T-helper 9 cell (primary cell): ENCODE results near the gene HSH2D.

Source experiments
- DNase-seq: peaks from one replicate; pipeline ENCODE4 v3.0.0-alpha.2; 2020

HSH2D gene

DNA sequence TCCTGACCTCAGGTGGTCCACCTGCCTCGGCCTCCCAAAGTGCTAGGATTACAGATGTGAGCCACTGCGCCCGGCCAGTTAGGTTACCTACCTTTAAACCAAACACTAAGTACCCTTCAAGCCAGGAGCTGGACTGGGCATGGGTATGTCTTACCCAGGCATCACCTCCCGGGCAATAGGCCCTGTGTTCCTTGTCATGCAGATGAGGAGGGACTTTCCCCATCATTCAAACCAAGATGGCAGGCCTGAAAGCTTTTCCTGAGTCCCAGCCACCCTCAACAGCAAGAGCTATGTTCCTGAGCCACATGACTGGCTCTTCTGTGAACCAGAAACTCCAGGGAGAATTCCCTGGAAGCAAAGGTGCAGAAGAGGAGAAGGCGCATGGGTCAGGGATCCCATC lies 22.3 kb upstream of the HSH2D start:
- no peak for DNase-seq

DNA sequence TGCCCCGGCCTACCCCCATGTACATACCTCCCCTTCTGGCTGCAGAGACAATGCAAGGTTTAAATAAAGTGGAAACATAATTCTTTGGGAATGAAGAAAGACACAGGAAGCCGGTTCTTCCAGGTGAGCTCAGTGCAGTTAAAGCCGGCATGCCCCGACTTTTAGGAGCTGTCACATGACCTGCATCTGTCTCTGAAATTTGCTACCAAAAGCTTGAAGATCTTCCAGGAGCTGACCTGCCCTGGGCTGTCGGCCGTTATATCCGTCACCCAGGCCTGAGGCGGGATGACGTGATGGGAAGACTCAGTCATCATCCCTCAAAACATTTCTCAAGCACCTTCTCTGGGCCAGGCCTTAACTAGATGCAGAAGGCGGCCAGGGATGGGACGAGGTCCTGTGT lies 21.5 kb upstream of the HSH2D start:
- DNase-seq = no peak

DNA sequence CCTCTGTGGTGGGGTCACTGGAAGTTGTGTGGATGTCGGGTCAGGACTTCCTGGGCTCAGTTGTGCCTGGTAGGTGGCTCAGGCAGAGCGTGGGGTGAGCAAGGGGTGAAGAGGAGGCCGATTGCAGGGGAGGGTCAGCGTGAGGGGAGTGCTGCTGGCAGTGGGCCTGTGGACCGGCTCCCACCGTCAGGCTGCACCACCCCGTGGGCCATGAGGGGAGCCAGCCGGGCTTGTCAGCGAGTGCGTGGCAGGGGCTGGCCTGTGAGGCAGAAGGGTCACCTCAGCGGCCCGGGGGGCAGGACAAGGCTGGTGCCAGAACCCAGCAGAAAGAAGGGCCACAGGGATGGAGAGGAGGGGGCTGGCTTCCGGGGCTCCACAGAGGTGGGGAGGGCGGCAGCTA lies 18.5 kb upstream of the HSH2D start:
- DNase-seq = no peak

DNA sequence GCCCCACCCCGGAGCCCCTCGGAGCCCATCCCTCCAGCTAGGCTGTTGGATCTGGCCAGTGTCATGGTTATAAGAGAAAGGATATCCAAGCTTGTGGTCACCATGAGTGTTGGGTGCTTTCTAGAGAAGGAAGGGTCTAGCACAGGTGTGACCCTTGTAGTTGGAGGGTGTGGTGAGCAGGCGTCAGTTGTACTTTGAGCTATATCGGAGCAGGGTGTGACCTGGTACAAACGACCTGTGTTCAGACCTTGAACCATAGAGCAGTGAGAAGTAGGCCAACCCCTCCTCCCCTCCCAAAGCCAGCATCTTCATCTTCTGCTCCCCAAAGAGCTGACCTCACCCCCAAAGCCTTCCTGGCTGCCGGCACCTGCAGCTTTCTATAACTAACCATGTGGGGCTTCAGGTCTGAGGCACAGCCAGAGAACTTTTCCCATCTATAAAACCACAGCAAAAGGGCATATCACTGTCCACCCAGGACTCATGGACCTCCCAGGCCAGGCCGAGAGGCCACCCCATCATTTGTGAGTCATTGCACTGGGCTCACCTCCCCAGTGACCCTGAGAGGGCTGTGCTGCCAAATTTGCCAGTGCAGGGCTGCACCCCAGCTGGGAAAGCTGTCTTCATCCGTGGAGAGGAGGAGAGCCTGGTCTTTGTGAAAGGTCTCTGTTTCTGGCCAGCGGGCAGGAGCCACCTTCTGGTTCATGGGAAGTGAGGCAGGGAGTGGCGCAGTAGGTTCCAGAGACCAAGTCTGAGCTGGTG lies 17.6 kb upstream of the HSH2D start:
- DNase-seq = no peak

DNA sequence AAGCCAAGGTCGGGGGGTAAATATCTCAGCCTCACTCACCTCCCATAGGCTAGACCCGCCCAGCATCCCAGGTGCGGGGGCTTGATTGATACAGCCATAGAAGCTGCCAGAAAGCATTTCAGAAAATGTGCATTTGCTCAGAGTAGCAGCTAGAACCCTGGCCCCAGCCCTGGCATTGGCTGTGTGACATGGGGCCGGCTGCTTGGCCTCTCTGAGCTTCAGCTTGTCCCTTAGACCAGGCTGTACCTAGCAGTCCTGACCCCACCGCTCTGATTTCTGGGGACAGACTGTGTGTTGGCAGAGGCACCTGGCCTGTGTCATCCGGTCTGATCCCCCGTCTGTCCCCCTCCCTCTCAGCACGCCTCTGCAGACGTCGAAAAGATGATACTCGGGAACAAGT lies 16.4 kb upstream of the HSH2D start:
- no peak for DNase-seq

DNA sequence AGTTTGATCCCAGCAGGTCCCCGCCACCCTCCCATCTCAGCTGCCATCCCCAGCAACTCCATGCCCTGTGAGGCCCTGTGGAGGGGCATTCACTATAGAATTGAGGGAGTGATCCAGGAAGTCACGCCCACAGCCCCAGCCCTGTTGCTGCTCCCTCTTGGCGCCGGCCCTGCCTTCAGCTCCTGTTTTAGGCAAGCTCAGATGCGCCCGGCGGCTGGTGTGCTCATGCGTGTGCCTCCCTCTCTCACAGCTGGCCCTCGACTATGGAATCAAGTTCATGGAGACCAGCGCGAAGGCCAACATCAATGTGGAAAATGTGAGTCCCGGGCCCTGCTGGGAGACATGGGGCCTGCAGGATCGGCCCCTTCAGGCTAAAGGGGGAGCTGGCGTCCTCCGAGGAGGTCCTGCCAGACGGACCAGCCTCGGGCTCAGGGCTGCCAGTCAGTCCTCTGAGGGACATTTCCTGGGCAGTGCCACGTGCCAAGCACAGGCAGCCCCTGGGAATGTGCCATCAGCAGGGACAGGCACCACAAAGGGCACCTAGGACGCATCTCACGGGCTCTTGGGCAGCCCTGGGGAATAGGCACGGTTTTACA lies 15.6 kb upstream of the HSH2D start:
- no peak for DNase-seq

DNA sequence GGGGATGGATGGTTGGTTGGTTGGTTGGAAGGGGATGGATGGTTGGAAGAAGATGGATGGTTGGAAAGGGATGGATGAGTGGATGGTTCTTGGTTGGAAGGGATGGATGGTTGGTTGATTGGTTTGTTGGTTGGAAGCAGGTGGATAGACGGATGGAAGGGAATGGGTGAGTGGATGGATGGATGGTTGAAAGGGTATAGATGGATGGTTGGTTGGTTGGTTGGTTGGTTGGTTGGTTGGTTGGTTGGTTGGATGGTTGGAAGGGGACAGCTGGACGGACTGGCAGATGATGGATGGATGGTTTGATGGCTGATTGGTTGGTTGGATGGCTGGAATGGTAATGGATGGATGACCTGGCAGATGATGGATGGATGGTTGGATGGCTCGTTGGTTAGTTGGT lies 11.8 kb upstream of the HSH2D start:
- DNase-seq = no peak

DNA sequence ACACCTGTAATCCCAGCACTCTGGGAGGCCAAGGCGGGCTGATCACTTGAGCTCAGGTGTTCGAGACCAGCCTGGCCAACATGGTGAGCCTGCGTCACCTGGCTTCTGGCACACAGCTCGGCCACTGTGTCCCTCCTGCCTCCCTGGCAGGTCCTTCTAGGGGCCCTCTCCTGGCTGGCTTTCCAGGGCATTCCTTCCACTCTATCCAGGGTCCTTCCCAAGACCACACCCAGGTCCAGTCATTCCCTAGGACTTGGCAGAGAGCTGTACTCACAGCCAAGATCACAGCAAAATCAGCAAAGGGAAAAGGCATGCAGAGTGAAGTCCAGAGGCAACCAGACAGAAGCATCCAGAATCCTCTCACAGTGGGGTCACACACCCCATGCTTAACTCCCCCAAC lies 9.7 kb upstream of the HSH2D start:
- DNase-seq = no peak

DNA sequence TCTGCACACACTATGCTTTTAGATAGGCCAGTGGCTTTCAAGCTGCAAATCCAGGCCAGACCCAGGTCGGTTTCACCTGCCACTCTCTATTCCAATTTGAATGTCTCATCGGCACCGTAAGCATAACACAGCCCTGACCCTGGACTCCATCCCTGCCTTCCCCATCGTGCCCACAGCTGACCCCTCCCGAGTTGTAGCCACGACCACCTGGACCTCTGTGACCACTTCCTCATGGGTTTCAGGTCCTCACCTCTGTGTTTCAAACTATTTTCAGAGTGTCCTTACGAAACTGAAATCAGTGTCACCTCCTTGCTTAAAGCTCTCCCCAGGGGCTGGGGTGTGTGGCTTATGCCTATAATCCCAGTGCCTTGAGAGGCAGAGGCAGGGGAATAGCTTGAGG lies 9.0 kb upstream of the HSH2D start:
- no peak for DNase-seq

DNA sequence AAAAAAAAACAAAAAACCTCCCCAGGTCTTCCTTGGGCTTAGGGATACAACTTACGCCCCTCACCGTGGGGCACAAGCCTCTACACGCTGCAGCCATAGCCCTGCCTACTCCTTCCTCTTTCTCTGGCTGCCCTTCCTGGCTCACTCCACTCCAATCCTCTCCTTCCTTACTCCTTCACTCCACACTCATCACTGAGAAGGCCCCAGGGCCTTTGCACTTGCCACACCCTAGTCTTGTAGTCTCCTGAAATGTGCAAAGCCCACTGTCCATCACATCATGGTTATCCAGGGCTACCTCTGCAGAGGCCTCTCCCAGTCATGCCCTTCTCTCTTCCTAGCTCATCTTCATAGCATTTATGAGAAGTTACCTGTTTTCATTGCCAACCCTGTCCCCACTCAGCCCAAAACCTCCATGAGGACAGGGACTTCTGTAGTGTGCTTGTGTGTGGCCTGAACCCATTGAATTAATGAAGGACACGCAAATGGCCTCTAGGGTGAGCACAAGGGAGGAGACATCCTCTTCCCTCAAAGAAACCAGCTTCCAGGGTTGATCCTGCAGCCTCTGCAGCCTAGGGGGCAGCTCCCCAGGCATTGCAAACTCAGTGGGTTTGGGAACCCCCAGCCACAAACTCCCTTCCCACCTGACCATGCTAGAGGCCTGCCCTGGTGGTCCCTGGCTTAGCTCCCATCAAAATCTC lies 7.9 kb upstream of the HSH2D start:
- DNase-seq = no peak

DNA sequence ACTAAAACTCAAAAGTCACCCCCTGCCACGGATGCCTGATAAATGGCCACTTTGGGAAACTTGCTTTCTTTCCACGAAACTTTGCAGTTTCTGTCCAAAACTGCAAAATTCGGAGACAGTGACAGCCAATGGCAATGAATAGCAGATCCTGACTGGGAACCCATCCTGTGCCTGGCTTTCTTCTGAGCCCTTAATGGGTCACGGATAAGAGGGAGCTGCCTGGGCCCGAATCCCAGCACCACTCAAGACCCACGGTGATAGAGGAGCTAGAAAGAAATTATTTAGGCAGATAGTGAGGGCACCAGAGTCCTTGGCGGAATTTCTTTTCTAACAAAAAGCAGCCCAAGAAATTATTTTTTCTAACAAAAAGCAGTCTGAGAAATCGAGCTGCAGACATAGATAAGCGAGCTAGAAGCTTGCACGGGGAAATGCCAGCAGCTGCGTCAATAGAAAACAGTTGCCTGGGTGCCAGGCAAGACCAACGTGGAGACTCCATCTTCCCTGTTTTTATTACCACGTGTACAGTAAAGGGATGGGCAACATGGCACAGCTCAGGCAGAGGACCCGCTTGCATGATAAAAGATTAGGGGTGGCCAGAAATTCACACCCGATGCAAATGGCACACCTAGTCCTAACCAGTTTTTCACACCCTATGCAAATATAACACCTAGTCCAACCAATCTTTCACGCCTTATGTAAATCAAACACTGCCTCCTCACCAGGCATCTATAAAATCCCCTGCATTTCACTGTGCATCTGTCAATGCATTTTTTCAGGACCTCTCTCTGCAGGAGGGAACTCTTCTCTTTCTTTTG lies 7.1 kb upstream of the HSH2D start:
- no peak for DNase-seq

DNA sequence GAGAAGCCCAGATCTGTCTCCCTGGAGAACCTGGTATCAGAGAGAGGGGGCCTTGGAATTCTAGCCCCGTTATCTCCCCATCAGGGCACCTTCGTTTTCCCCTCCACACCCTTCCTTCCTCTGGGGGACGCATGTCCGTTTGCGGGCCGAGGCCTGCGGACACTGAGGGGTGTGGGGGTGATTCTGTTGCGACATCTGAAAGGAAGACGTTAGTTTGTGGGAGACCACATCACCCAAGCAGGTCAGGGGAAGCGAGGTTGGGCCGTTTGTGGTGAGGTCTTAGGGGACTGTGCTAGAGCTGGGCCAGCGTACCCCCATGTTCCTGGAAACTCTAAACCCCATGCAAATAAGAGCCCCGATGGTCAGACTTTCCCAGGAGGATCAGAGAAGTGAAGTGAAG lies 3.7 kb upstream of the HSH2D start:
- no peak for DNase-seq

DNA sequence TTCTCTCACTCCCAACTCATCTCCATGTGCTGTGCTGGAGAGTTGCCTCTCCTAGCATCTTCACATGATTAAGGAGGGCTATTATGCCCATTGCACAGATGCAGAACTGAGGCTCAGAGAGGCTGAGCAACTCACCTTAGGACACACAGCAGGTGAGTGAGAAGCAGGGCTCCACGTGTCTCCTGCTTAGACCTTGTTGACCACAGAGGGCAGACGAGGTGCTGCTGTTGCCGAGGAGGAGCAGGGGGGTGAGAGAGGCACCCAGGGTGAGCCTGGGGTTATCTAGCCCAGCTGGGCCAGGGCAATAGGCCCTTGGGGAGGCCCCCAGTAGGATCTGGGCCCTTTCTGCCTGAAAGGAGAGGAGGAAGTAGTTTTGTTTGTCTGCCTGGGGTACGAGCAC lies 2.4 kb upstream of the HSH2D start:
- no peak for DNase-seq

DNA sequence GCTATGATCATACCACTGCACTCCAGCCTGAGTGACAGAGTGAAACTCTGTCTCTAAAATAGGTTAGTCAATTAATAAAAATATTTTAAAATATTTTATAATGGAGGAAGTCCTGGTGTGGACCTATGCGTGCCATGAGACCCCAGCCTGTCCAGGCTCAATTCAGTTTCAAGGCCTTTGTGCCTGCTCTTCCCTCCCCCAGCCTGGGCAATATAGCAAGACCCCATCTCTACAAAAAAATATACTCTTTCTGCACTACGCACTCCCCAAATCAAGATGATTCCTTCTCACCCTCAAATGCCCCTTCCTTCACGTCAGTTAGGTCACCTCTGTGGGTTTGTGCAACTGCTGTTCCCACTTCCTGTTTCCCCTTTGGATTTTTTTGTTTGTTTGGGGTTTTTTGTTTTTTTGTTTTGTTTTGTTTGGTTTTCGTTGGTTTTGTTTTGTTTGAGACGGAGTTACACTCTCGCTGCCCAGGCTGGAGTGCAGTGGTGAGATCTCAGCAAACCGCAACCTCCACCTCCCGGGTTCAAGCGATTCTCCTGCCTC lies 1.4 kb upstream of the HSH2D start:
- DNase-seq = no peak

DNA sequence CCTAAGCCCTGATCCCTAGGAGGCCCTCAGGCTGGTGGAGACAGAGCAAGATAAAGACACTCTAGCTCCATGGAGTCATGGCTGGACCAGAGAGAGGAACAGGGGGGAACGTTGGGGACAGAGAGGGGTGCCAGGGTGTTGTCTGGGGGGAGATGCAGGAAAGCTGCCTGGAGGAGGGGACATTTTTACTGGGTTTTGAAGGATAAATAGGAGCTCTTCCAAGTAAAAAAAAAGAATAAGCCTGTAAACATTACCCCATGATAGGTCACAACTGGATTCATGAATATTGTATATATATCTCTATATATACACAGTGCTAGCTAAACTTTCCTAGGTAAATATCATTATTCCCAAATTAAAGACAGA lies 714 bp downstream of the HSH2D start:
- no peak for DNase-seq

DNA sequence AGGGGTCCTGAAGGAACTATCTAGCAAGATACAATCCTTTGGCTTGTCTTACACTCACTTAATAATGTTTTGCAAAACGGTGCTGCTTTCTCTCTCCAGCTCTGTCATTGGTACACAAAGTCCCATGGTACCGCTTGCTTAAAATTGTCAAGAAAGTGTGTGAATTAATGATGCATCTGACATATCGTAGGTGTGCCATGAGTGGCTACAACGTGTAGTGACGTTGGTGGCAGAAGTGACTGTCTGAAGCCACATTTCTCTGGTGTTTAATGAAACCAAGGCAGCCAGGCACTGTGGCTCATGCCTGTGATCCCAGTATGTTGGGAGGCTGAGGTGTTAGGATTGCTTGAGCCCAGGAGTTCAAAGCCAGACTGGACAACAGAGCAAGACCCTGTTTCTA lies 2.6 kb downstream of the HSH2D start:
- DNase-seq = no peak

DNA sequence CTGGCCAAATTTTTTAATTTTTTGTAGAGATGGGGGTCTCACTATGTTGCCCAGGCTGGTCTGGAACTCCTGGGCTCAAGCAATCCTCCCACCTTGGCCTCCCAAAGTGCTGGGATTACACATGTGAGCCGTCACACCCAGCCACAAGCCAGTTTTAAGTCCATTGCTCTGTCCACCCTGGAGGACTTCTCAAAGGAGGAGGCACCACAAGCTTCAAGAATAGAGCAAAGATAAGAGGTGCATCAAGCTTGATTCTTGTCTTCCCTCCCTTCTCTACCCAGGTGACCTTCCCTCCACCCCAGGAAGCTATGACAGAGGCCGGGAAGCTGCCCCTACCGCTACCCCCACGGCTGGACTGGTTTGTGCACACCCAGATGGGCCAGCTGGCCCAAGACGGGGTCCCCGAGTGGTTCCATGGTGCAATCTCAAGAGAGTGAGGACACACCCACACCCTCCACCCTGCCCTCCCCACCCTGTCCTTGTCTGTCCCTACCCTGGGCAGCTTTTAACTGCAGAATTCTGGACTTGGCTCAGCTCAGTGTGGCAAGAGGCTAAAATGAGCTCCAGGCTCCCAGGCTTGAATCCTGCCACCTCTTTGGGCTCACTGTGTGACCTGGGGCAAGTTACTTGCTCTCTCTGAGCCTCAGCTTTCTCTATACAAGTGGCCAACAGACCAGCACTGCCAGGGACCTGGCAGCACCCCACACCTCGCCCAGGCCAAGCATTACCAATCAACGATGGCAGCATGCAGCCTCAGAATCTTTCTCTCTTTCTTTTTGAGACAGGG lies 5.2 kb downstream of the HSH2D start:
- DNase-seq = no peak

DNA sequence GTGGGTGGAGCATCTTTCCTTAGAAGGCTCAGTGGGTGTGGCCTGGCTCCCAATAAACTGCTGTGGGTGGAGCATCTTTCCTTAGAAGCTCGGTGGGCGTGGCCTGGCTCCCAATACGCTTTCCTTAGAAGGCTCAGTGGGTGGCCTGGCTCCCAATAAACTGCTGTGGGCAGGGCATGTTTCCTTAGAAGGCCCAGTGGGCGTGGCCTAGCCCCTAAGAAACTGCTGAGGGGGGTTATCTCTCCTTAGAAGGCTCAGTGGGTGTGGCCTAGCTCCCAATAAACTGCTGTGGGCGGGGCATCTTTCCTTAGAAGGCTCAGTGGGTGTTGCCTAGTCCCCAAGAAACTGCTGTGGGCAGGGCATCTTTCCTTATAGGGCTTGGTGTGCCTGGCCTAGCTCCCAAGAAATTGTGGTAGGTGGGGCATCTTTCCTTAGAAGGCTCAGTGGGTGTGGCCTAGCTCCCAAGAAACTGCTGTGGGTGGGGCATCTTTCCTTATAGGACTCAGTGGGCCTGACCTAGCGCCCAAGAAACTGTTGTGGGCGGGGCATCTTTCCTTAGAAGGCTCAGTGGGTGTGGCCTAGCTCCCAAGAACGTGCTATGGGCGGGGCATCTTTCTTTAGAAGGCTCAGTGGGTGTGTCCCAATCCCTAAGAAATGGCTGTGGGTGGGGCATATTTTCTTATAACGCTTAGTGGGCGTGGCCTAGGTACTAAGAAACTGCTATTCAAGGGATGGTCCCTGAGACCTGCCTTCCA lies 10.3 kb downstream of the HSH2D start:
- DNase-seq = no peak

DNA sequence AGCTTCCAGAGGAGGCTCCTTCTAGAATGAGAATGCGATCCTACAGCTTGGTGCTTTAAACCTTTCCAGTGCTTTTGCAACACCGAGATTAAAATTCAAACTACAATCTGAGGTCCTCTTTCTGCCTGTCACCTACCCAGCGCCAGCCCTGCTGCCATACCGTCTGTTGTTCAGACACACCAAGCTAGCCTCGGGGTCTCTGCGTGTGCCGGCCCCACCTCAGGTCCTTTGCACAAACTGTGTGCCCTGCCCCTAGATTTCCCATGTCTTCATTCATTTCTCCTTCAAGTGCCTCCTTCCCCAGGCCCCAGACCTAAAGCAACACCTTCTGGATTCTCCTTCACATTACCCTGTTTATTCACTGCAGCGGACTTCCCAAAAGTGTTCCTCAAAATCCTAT lies 11.1 kb downstream of the HSH2D start:
- DNase-seq = no peak

DNA sequence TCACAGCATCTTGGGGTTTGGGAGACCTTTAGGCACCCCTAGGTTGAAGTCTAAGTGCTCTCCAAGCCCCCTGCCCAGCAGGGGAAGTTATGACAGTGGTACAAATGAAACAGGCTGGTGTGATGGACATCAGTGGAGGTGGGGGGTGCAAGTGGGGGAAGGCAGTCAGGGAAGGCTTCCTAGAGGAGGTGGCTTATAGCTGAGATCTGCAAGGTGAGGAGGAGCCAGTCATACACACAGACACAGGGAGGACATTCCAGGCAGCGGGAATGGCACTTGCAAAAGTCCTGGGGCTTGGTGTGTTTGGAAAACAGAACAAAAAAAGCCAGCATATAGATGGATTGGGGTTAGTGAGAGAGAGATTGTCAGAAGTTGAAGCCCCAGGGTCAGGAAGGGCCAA lies 11.6 kb downstream of the HSH2D start:
- no peak for DNase-seq

DNA sequence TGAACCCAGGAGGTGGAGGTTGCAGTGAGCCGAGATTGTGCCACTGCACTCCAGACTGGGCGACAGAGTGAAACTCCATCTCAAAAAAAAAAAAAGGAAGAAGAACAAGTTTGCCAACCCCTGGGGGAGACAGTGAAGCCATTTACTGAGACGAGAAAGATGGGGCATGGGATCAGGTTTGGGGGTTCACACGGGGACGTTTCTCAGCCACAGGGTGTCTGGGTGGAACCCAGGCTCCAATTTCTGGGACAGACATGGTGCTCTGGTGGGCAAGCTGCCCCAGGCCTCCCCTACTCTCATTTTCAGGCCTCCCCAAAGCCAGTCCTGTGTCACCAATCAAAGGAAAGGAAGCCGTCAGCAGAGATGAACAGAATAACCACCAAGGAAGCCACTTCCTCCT lies 13.4 kb downstream of the HSH2D start:
- DNase-seq = no peak

DNA sequence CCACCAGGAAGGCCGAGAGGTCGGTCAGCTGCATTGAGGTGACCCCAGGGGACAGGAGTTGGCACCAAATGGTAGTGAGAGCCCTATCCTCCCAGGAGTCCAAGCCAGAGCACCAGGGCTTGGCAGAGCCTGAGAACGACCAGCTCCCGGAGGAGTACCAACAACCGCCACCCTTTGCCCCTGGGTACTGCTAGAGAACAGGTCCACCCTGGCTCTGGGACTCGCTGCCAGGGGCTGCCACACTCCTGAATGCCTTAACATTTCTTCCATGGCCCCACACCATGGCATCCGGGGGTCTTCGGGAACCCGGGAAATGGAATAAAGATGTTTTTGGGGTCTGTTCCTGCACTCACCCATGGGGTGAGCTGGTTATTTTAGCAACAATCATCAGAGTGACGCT lies 14.1 kb downstream of the HSH2D start:
- no peak for DNase-seq
